Suprapubic skin (tissue), 4 donors: ENCODE results near the gene KAT5. TPM values are rescaled to one million over a fixed set of nuclear protein-coding genes. Genes with fewer than 3 reads are reported as not detected.

Source experiments
- DNase-seq, 2 donors: peaks; one replicate each; pipeline ENCODE4 v3.0.0-alpha.2; 2019; ENCODE audit warnings: low spot score in 2 of 2
- H3K27ac ChIP-seq: fragments of 200-600 bp; sonication (generic); one replicate; pipeline ENCODE4 v1.5.1; 2019
- H3K27me3 ChIP-seq: fragments of 200-600 bp; sonication (generic); one replicate; pipeline ENCODE4 v1.5.1; 2019
- H3K36me3 ChIP-seq: fragments of 200-600 bp; sonication (generic); one replicate; pipeline ENCODE4 v1.5.1; 2019
- H3K4me1 ChIP-seq: fragments of 200-600 bp; sonication (generic); one replicate; pipeline ENCODE4 v1.5.1; 2019
- H3K4me3 ChIP-seq: fragments of 200-600 bp; sonication (generic); one replicate; pipeline ENCODE4 v1.5.1; 2019; ENCODE audit warnings: mild to moderate bottlenecking
- H3K9me3 ChIP-seq: fragments of 200-600 bp; sonication (generic); one replicate; pipeline ENCODE4 v1.5.1; 2019
- EP300 ChIP-seq: sonication (generic); formaldehyde crosslinking; IDR thresholded peaks from one replicate; pipeline ENCODE4 v1.6.1; 2017; ENCODE audit warnings: antibody characterized with exemption
- POLR2A ChIP-seq, 2 donors: fragments of 450-650 bp; IDR thresholded peaks; one replicate each; pipeline ENCODE4 v1.6.1; 2017; ENCODE audit warnings: antibody characterized with exemption in 2 of 2, mild to moderate bottlenecking in 2 of 2, moderate library complexity in 2 of 2
- POLR2AphosphoS5 ChIP-seq, 3 donors: sonication (generic); formaldehyde crosslinking; IDR thresholded peaks; one replicate each; pipeline ENCODE4 v1.6.1; 2017; ENCODE audit warnings: antibody characterized with exemption in 3 of 3
- WGBS: methylation state at CpG from one replicate; pipeline ENCODE4 v1.1.5; 2018; 5-methylcytosine and 5-hydroxymethylcytosine counted together
- total RNA-seq, 4 donors: library from RNA; depleted of rRNA; stranded (reverse); fragments of >200 nt; gene quantifications; one replicate each; pipeline ENCODE4 v1.1.0, GENCODE V29; 2016
- TF ChIP-seq, protein P1 (sequence below), 2 donors: fragments of 200-600 bp in 1 of 2; fragments of 450-650 bp in 1 of 2; sonication (generic) in 1 of 2; IDR thresholded peaks; one replicate each; pipeline ENCODE4 v1.5.1; 2016 to 2019; ENCODE audit warnings: antibody characterized with exemption in 2 of 2, mild to moderate bottlenecking in 1 of 2, moderate library complexity in 1 of 2

KAT5 gene
- total RNA-seq, 4 donors from 2014 or later, result 69.8 to 103 (median 77.5) TPM

DNA sequence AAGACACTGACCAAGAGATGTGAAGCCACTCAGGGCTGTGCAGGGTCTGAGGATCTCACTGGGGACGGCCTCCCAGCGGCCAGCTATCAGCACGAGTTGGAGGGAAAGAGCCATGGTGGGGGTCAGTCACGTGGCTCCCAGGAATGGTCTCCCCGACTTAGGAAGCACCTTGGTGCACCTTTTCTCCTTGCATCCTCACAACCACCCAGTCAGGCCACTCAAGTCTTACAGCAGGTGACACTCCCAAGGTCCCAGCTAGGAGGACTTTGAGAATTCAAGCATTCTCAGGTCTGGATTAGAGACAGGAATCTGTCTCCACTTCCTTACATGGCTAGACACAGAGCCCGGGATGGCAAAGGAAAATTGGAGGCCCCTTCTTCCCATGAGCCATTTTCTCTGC lies 5.9 kb downstream of the KAT5 start:
- TF ChIP-seq, protein P1, sequence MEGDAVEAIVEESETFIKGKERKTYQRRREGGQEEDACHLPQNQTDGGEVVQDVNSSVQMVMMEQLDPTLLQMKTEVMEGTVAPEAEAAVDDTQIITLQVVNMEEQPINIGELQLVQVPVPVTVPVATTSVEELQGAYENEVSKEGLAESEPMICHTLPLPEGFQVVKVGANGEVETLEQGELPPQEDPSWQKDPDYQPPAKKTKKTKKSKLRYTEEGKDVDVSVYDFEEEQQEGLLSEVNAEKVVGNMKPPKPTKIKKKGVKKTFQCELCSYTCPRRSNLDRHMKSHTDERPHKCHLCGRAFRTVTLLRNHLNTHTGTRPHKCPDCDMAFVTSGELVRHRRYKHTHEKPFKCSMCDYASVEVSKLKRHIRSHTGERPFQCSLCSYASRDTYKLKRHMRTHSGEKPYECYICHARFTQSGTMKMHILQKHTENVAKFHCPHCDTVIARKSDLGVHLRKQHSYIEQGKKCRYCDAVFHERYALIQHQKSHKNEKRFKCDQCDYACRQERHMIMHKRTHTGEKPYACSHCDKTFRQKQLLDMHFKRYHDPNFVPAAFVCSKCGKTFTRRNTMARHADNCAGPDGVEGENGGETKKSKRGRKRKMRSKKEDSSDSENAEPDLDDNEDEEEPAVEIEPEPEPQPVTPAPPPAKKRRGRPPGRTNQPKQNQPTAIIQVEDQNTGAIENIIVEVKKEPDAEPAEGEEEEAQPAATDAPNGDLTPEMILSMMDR (IDR thresholded peaks at IDR 0.05), result no peak
- TF ChIP-seq POLR2A (IDR thresholded peaks at IDR 0.05) (no peak), POLR2AphosphoS5 (IDR thresholded peaks at IDR 0.05) (no peak), EP300 (no peak)
- WGBS, result 75% methylated on average over 6 of the region's 6 CpGs
- Histone ChIP-seq H3K4me3 (no peak overlapping the region), H3K27ac (no peak overlapping the region), H3K36me3 (peaks cover 61% of the 10 kb centered on the region), H3K4me1 (peaks cover 28% of the 10 kb centered on the region), H3K27me3 (no peaks in the 10 kb centered on the region), H3K9me3 (no peaks in the 10 kb centered on the region)
- DNase-seq, result peak in 1 of 2 donors; percentile 52

DNA sequence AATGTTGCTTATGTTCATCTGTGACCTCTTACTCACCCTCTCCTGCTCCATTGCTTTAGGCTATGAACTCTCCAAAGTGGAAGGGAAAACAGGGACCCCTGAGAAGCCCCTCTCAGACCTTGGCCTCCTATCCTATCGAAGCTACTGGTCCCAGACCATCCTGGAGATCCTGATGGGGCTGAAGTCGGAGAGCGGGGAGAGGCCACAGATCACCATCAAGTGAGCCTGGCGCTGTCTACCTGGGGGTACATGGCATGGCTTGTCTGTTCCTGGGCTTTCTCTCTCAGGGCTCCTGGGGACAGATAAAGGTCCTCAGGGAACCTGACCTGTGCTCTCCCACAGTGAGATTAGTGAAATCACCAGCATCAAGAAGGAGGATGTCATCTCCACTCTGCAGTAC lies 6.5 kb downstream of the KAT5 start:
- H3K9me3 ChIP-seq, result no peaks in the 10 kb centered on the region
- no peaks in the 10 kb centered on the region for H3K27me3 ChIP-seq
- peaks cover 57% of the 10 kb centered on the region for H3K36me3 ChIP-seq
- no peak for TF ChIP-seq EP300
- TF ChIP-seq POLR2A (IDR thresholded peaks at IDR 0.05), result no peak
- H3K4me3 ChIP-seq, result no peak overlapping the region
- no peak overlapping the region for H3K27ac ChIP-seq
- H3K4me1 ChIP-seq, result peaks cover 21% of the 10 kb centered on the region
- peak in 1 of 2 donors; percentile 55 for DNase-seq
- WGBS, result 93% methylated on average over 4 of the region's 4 CpGs

DNA sequence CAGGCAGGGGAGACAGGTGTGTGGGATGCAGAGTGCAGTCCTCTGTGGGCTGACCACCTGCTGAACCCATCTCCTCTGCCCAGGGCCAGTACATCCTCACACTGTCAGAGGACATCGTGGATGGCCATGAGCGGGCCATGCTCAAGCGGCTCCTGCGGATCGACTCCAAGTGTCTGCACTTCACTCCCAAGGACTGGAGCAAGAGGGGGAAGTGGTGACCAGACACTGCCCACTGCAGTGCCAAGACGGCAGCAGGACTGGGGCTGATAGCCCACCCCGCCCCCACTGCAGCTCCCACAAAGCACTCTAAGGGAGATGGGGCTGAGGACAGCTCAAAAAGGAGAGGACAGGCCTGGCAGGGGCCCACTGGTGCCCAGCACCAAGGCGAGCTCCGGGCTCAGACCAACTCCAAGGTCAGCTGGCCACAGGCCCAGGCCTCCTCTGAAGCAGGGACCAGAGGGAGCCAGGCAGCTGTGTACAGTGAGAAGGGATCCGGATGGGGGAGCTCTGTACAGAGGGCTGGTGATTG lies 7.0 kb downstream of the KAT5 start:
- Histone ChIP-seq H3K27ac (no peak overlapping the region), H3K4me1 (peaks cover 20% of the 10 kb centered on the region), H3K4me3 (peak overlapping the region; percentile 80), H3K27me3 (no peaks in the 10 kb centered on the region), H3K9me3 (no peaks in the 10 kb centered on the region), H3K36me3 (peaks cover 53% of the 10 kb centered on the region)
- peak in 1 of 2 donors; percentile 52 for DNase-seq
- WGBS, result 83% methylated on average over 6 of the region's 10 CpGs
- no peak for TF ChIP-seq EP300
- TF ChIP-seq, protein P1 (IDR thresholded peaks at IDR 0.05), result no peak
- TF ChIP-seq POLR2A (IDR thresholded peaks at IDR 0.05), result no peak

DNA sequence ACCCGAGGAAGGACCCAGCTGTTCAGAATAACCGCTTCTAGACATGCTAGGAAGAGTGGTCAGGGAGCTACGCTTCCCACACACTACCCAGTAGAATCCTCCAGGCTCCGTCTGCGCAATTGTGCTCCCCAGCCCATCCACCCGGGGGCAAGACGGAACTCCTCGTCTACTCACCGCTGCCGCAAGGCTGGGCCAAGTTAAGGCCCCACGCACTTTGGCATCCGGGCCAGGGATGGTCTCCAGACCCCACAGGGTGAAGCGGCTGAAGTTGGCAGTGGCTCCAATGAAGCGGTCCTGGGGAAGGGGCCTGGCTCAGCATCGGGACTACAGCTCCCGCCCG lies 7.8 kb downstream of the KAT5 start:
- Histone ChIP-seq H3K4me1 (peaks cover 20% of the 10 kb centered on the region), H3K36me3 (peaks cover 45% of the 10 kb centered on the region), H3K27ac (peak overlapping the region; percentile 74), H3K27me3 (no peaks in the 10 kb centered on the region), H3K4me3 (peak overlapping the region; percentile 80), H3K9me3 (no peaks in the 10 kb centered on the region)
- 2% methylated on average over 15 of the region's 17 CpGs for WGBS
- peak in 1 of 2 donors; percentile 68 for DNase-seq
- TF ChIP-seq, protein P1 (IDR thresholded peaks at IDR 0.05), result no peak
- TF ChIP-seq POLR2A (IDR thresholded peaks at IDR 0.05) (no peak), POLR2AphosphoS5 (IDR thresholded peaks at IDR 0.05) (no peak), EP300 (no peak)

DNA sequence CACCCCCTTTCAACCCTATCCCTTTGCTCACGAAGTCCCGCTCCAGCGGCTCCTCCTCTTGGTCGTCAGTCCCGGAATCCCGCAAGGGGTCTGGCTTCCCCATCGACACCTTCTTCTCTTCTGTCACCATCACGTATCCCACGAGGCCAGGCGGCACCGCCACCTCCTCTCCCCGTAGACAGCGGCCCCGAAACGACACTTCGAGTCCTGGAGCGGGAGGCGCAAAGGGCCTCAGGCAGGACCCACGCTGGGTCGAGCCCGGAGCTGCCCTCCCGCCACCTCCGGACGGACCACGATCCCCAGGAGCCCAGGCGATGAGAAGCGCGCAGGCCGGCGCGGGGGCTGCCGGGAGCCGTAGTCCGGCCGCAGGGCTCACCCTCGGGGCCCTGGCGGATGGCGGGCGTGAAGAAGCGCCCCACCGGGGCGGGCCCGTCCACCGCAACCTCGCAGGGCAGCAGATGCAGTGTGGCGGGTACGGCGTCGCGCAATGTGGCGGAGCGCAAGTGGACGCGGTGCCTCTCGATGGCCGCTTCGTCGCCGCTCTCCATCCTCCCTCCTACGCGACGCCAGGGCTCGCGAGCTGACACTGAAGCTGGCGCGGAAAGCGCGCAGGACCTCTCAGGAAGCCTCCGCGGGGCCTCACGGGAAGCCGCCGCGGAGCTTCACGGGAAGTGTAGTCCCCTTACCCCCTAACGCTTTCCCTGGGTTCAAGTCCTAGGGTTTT lies 8.3 kb downstream of the KAT5 start, which contains the start of gene RNASEH2C:
Gene RNASEH2C (minus strand): TSS at position 588 of the 724 bp plus-strand sequence. CDS start 40 bp downstream, at position 548.
- TF ChIP-seq POLR2A (IDR thresholded peaks at IDR 0.05) (peak in 1 of 2 donors; percentile 30), EP300 (no peak), POLR2AphosphoS5 (IDR thresholded peaks at IDR 0.05) (peak in 2 of 3 donors; percentile 60 to 76)
- TF ChIP-seq, protein P1 (IDR thresholded peaks at IDR 0.05), result no peak
- no peaks in the 10 kb centered on the region for H3K27me3 ChIP-seq
- peaks cover 20% of the 10 kb centered on the region for H3K4me1 ChIP-seq
- H3K4me3 ChIP-seq, result peak within 1 kb of the TSS; percentile 80
- under 1% methylated on average over 31 of the region's 76 CpGs for WGBS
- peaks cover 39% of the 10 kb centered on the region for H3K36me3 ChIP-seq
- DNase-seq, result peak in 1 of 2 donors; percentile 81
- H3K27ac ChIP-seq, result peak within 1 kb of the TSS; percentile 74
- no peaks in the 10 kb centered on the region for H3K9me3 ChIP-seq
